Neural crest cell (in vitro differentiated cells): ENCODE data around the gene KIF21B. TPM values are rescaled to one million over a fixed set of nuclear protein-coding genes. Genes with fewer than 3 reads are reported as not detected.

ENCODE experiments used
- DNase-seq: peaks from one replicate; pipeline ENCODE4 v3.0.0; 2021; ENCODE audit warnings: low read depth, mixed read lengths, low spot score
- H3K27ac Mint-ChIP-seq: one replicate; pipeline ENCODE4 v1.8.0; 2021; ENCODE audit warnings: mild to moderate bottlenecking, mixed read lengths; ENCODE audit not compliant: unreplicated experiment
- H3K27me3 Mint-ChIP-seq: 2 replicates; pipeline ENCODE4 v1.8.0; 2021; ENCODE audit warnings: low read depth, mild to moderate bottlenecking, mixed read lengths
- H3K36me3 Mint-ChIP-seq: 2 replicates; pipeline ENCODE4 v1.8.0; 2021; ENCODE audit warnings: low read depth, mild to moderate bottlenecking, mixed read lengths
- H3K4me1 Mint-ChIP-seq: 2 replicates; pipeline ENCODE4 v1.8.0; 2021; ENCODE audit warnings: mixed read lengths
- H3K4me3 Mint-ChIP-seq: one replicate; pipeline ENCODE4 v1.8.0; 2021; ENCODE audit warnings: mild to moderate bottlenecking, mixed read lengths
- H3K9me3 Mint-ChIP-seq: 2 replicates; pipeline ENCODE4 v1.8.0; 2021; ENCODE audit warnings: mixed read lengths
- total RNA-seq: library from RNA; stranded (reverse); gene quantifications from 2 replicates; pipeline ENCODE4 v1.2.1, GENCODE V29; 2021
- TF ChIP-seq, protein P1 (sequence below): fragments of 200-600 bp; sonication (generic); conservative IDR thresholded peaks from 2 replicates; pipeline ENCODE4 v1.5.0; 2021; ENCODE audit warnings: antibody characterized with exemption, mild to moderate bottlenecking

The KIF21B gene
- total RNA-seq, 1 donor from 2014 or later: 28.9 TPM

DNA sequence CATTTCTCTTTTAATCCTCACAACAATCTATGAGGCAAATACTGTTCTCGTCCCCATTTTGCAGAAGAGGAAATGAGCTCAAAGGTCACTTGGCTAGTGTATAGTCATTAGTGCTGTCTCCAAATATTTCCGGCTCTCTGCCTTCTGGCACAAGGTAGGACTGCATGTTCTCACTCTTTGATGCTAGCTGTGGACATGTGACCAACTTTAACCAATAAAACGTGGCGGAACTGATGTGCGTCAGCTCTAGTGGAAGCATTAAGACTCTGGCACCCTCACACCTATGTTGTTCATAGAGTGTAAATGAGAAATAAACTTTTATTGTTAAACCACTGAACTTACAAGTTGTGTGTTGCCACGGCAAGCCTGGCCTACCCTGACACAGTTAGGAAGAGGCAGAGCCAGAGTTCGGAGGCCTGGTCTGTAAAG lies 5.0 kb upstream of the KIF21B start:
- H3K4me1 Mint-ChIP-seq: peaks cover 40% of the 10 kb centered on the region
- no peak overlapping the region for H3K4me3 Mint-ChIP-seq
- no peaks in the 10 kb centered on the region for H3K9me3 Mint-ChIP-seq
- no peak overlapping the region for H3K27ac Mint-ChIP-seq
- no peak for DNase-seq
- H3K27me3 Mint-ChIP-seq: no peaks in the 10 kb centered on the region
- H3K36me3 Mint-ChIP-seq: no peaks in the 10 kb centered on the region
- TF ChIP-seq, protein P1, sequence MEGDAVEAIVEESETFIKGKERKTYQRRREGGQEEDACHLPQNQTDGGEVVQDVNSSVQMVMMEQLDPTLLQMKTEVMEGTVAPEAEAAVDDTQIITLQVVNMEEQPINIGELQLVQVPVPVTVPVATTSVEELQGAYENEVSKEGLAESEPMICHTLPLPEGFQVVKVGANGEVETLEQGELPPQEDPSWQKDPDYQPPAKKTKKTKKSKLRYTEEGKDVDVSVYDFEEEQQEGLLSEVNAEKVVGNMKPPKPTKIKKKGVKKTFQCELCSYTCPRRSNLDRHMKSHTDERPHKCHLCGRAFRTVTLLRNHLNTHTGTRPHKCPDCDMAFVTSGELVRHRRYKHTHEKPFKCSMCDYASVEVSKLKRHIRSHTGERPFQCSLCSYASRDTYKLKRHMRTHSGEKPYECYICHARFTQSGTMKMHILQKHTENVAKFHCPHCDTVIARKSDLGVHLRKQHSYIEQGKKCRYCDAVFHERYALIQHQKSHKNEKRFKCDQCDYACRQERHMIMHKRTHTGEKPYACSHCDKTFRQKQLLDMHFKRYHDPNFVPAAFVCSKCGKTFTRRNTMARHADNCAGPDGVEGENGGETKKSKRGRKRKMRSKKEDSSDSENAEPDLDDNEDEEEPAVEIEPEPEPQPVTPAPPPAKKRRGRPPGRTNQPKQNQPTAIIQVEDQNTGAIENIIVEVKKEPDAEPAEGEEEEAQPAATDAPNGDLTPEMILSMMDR: no peak

DNA sequence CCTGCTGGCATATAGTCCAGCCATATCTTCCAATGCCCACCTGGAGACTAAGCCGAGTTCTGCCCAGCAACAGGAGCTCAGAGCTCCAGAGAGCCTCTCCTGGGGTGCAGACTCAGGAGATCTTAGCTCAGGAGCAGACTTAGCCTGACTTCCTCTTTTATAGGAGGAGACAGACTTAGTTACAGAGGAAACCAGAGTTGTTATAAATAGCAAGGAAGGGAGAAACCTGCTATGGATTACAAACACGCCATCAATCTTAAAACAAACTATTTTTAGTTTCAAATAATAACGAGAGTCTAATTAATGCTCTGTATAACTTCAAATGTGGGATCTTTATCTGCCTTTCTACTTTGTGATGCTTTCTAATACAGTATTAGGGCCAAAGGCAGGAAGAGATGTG lies 3.3 kb upstream of the KIF21B start:
- Mint-ChIP-seq H3K27ac (no peak overlapping the region), H3K4me3 (peak overlapping the region; percentile 73), H3K36me3 (no peaks in the 10 kb centered on the region), H3K27me3 (peaks cover 7% of the 10 kb centered on the region), H3K4me1 (peaks cover 51% of the 10 kb centered on the region), H3K9me3 (no peaks in the 10 kb centered on the region)
- TF ChIP-seq, protein P1: no peak
- no peak for DNase-seq

DNA sequence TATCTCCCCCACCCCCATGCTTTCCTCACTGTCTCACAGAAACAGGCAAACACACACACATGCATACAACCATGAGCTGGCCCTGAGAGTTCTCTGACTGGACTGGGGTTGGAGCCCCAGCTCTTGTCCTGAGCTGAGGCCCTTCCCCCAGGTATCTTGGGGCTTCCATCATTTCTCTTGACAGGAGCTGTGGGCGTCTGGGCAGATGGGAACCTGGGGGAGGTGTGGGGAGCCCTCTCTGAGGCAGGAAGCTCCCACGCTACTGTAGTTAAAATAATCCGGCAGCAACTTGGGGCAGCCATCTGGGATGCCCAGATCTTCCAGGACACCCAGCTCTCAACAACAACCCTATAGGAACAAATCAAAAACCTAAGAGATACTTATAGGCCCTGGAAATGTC lies 2.7 kb upstream of the KIF21B start:
- TF ChIP-seq, protein P1: no peak
- H3K9me3 Mint-ChIP-seq: no peaks in the 10 kb centered on the region
- H3K36me3 Mint-ChIP-seq: no peaks in the 10 kb centered on the region
- H3K27ac Mint-ChIP-seq: no peak overlapping the region
- H3K27me3 Mint-ChIP-seq: peaks cover 7% of the 10 kb centered on the region
- peak overlapping the region; percentile 73 for H3K4me3 Mint-ChIP-seq
- DNase-seq: no peak
- H3K4me1 Mint-ChIP-seq: peaks cover 57% of the 10 kb centered on the region

DNA sequence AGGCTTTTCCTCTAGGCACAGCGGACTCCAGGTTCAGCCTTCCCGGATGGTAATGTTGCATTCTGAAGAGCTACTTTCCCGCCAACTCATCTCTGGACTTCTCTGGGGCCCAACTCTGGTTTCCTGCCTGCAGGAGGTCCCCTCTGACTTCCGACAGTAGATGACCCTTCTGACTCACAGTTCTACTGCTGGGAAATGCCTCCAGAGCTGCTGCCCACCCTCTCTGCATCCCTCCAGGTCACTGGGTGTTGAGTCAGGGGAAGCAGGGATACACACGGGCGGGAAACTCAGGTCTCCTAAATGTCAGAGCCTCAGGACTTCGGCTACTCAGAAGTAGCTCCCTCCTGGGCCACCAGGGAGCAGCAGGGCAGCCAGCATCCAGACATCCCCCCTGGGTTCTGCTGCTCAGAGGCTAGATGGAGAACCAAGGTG lies 2.1 kb upstream of the KIF21B start:
- peaks cover 7% of the 10 kb centered on the region for H3K27me3 Mint-ChIP-seq
- no peaks in the 10 kb centered on the region for H3K9me3 Mint-ChIP-seq
- TF ChIP-seq, protein P1: peak; percentile 47
- H3K27ac Mint-ChIP-seq: no peak overlapping the region
- peaks cover 63% of the 10 kb centered on the region for H3K4me1 Mint-ChIP-seq
- no peak for DNase-seq
- no peaks in the 10 kb centered on the region for H3K36me3 Mint-ChIP-seq
- peak overlapping the region; percentile 84 for H3K4me3 Mint-ChIP-seq

DNA sequence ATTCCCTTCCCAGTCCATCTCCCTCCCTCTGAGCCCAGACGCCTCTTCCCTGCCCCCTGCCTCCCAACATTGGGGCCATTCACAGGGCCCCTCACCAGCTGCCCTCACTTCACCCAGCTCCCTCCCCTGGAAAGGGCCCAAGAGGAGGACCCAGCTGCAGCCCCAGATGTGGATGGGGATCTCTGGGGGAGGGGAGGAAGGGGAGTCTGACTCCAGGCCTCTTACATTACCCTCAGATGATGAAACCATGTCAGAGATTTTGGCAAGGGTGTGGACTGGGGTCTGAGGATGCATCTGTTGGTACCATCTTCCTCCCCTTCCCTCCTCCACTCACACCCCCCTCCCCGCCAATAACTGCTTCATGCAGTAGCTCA lies 1.1 kb upstream of the KIF21B start:
- H3K27ac Mint-ChIP-seq: no peak overlapping the region
- H3K4me3 Mint-ChIP-seq: peak overlapping the region; percentile 84
- peaks cover 68% of the 10 kb centered on the region for H3K4me1 Mint-ChIP-seq
- H3K9me3 Mint-ChIP-seq: no peaks in the 10 kb centered on the region
- no peaks in the 10 kb centered on the region for H3K36me3 Mint-ChIP-seq
- DNase-seq: no peak
- H3K27me3 Mint-ChIP-seq: peaks cover 7% of the 10 kb centered on the region
- TF ChIP-seq, protein P1: no peak
